NCI-H2227 treated with DMSO at 0.1 percent for 48 hours (cell line): Measurements from ENCODE around the gene PHACTR1.
A peak's percentile ranks its signal among the peaks of the same experiment; 100 is the strongest.

Source experiments
- DNase-seq: peaks from one replicate; lab custom pipeline; 2025; lab: John Stamatoyannopoulos, UW

PHACTR1 gene

GRCh38 chr6:13262302-13263230 is 546.0 kb downstream of the PHACTR1 start:
- no peak for DNase-seq

GRCh38 chr6:13263669-13264068 is 547.1 kb downstream of the PHACTR1 start:
- no peak for DNase-seq

GRCh38 chr6:13267142-13267651 is 550.6 kb downstream of the PHACTR1 start:
- no peak for DNase-seq

- peak; percentile 25 for DNase-seq
These were observed 552.4 kb downstream of the PHACTR1 start for GRCh38 chr6:13268913-13269518.

GRCh38 chr6:13272131-13273046 is 555.8 kb downstream of the PHACTR1 start:
- no peak for DNase-seq

GRCh38 chr6:13273202-13273930 is 556.8 kb downstream of the PHACTR1 start:
- DNase-seq, result no peak

- DNase-seq, result no peak
These were observed 557.6 kb downstream of the PHACTR1 start for GRCh38 chr6:13273931-13274706.

- DNase-seq, result no peak
These were observed 558.3 kb downstream of the PHACTR1 start for GRCh38 chr6:13274707-13275434.

GRCh38 chr6:13275435-13275989 is 558.9 kb downstream of the PHACTR1 start:
- no peak for DNase-seq

- no peak for DNase-seq
These were observed 560.7 kb downstream of the PHACTR1 start for GRCh38 chr6:13277231-13277630.

GRCh38 chr6:13278164-13278563 is 561.6 kb downstream of the PHACTR1 start:
- no peak for DNase-seq

- DNase-seq, result no peak
These were observed 562.4 kb downstream of the PHACTR1 start for GRCh38 chr6:13278991-13279390.

- DNase-seq, result no peak
These were observed 563.7 kb downstream of the PHACTR1 start for GRCh38 chr6:13280254-13280653.

GRCh38 chr6:13281686-13282085 is 565.1 kb downstream of the PHACTR1 start:
- no peak for DNase-seq

GRCh38 chr6:13282393-13283069 is 566.0 kb downstream of the PHACTR1 start:
- DNase-seq, result no peak

GRCh38 chr6:13283331-13283730 is 566.8 kb downstream of the PHACTR1 start:
- no peak for DNase-seq

- DNase-seq, result no peak
These were observed 568.1 kb downstream of the PHACTR1 start for GRCh38 chr6:13284646-13285045.

GRCh38 chr6:13285705-13286104 is 569.1 kb downstream of the PHACTR1 start:
- DNase-seq, result no peak

- DNase-seq, result no peak
These were observed 569.6 kb downstream of the PHACTR1 start for GRCh38 chr6:13286181-13286580.
